Gastroesophageal sphincter (tissue), 3 donors: ENCODE results near the gene DRAP1.

Experiments
- EP300 ChIP-seq: sonication (generic); formaldehyde crosslinking; IDR thresholded peaks from one replicate; pipeline ENCODE4 v1.6.1; 2017; ENCODE audit warnings: antibody characterized with exemption, mild to moderate bottlenecking
- POLR2A ChIP-seq, 2 donors: fragments of 450-650 bp; IDR thresholded peaks; one replicate each; pipeline ENCODE4 v1.6.1; 2017; ENCODE audit warnings: antibody characterized with exemption in 2 of 2, mild to moderate bottlenecking in 2 of 2, moderate library complexity in 1 of 2
- POLR2AphosphoS5 ChIP-seq: sonication (generic); formaldehyde crosslinking; IDR thresholded peaks from one replicate; pipeline ENCODE4 v1.6.1; 2017; ENCODE audit warnings: antibody characterized with exemption
- TF ChIP-seq, protein P1 (sequence below), 4 experiments: fragments of 200-600 bp in 2 of 4; fragments of 450-650 bp in 2 of 4; sonication (generic) in 1 of 4; IDR thresholded peaks; one replicate each; pipeline ENCODE4 v1.5.1; 2017 to 2019; ENCODE audit warnings: antibody characterized with exemption in 4 of 4, mild to moderate bottlenecking in 2 of 4, moderate library complexity in 2 of 4

DNA sequence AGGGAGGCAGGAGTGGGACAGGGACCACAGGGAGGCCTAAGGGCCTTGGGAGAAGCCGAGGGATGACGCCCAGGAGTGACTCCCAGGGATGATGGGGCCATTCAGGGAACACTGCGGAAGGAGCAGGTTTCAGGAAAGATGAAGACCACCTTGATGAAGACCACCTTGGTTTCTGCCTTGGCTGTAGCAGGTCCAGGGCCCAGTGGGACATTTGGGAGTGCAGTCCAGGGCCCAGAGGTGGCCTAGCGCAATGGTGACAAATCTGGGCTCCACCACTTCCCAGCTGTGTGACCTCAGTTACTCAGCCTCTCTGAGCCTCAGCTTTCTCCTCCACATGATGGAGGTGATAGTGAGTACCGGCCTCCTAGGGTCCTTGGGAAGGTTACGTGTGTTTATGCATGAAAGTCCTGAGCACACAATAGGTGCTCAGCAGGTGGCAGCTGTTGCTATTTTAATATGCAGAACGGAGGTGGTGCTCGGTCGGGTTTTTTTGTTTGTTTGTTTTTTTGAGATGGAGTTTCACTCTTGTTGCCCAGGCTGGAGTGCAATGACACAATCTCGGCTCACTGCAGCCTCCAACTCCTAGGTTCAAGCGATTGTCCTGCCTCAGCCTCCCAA lies 26.8 kb downstream of the DRAP1 start:
- TF ChIP-seq, protein P1, sequence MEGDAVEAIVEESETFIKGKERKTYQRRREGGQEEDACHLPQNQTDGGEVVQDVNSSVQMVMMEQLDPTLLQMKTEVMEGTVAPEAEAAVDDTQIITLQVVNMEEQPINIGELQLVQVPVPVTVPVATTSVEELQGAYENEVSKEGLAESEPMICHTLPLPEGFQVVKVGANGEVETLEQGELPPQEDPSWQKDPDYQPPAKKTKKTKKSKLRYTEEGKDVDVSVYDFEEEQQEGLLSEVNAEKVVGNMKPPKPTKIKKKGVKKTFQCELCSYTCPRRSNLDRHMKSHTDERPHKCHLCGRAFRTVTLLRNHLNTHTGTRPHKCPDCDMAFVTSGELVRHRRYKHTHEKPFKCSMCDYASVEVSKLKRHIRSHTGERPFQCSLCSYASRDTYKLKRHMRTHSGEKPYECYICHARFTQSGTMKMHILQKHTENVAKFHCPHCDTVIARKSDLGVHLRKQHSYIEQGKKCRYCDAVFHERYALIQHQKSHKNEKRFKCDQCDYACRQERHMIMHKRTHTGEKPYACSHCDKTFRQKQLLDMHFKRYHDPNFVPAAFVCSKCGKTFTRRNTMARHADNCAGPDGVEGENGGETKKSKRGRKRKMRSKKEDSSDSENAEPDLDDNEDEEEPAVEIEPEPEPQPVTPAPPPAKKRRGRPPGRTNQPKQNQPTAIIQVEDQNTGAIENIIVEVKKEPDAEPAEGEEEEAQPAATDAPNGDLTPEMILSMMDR (IDR thresholded peaks at IDR 0.05), result no peak
- TF ChIP-seq EP300, result no peak
- no peak for TF ChIP-seq POLR2A (IDR thresholded peaks at IDR 0.05)
- no peak for TF ChIP-seq POLR2AphosphoS5
